Measurements from ENCODE around the gene SOWAHA. TPM values are rescaled to one million over a fixed set of nuclear protein-coding genes. Genes with fewer than 3 reads are reported as not detected.

The SOWAHA gene
- 100 to 1,000 TPM in 2 of 4 donors, 10 to 100 TPM in 2; 13.2 to 128 (median 97.5) TPM for total RNA-seq

- no peaks in the 10 kb centered on the region for H3K27me3 ChIP-seq
- peaks cover 0 to 14% (median 6%) of the 10 kb centered on the region in 4 donors for H3K4me1 ChIP-seq
- peak within 1 kb of the TSS; percentile 48 to 77 (median 58) for H3K4me3 ChIP-seq
- no peaks in the 10 kb centered on the region for H3K9me3 ChIP-seq
- H3K27ac ChIP-seq = peak within 1 kb of the TSS in 3 of 4 donors; percentile 86 to 95 (median 93)
- no peaks in the 10 kb centered on the region for H3K36me3 ChIP-seq
- TF ChIP-seq POLR2A (IDR thresholded peaks at IDR 0.05) = peak in 1 of 2 donors; percentile 82
- TF ChIP-seq CTCF (IDR thresholded peaks at IDR 0.05) = no peak
- DNase-seq = peak in 2 of 3 donors; percentile 73 to 85
Observed at GRCh38 chr5:132812781-132813598, at the start of gene SOWAHA. TSS of gene SOWAHA (plus strand) at chr5:132813302. CDS start at chr5:132813622, 320 bp downstream.

- H3K4me1 ChIP-seq = peaks cover 0 to 8% (median 0%) of the 10 kb centered on the region in 4 donors
- peak in 1 of 3 donors; percentile 32 for DNase-seq
- no peaks in the 10 kb centered on the region for H3K27me3 ChIP-seq
- H3K36me3 ChIP-seq = peaks cover 0 to 63% (median 0%) of the 10 kb centered on the region in 3 donors
- H3K4me3 ChIP-seq = no peak overlapping the region
- H3K9me3 ChIP-seq = no peaks in the 10 kb centered on the region
- no peak for TF ChIP-seq CTCF (IDR thresholded peaks at IDR 0.05)
- TF ChIP-seq POLR2A (IDR thresholded peaks at IDR 0.05) = no peak
- H3K27ac ChIP-seq = no peak overlapping the region
Observed at GRCh38 chr5:132764051-132764450, 49.1 kb upstream of the SOWAHA start.

GRCh38 chr5:132764671-132765238 is 48.3 kb upstream of the SOWAHA start:
- Histone ChIP-seq H3K4me1 (peaks cover 0 to 8% (median 0%) of the 10 kb centered on the region in 4 donors), H3K4me3 (no peak overlapping the region), H3K9me3 (no peaks in the 10 kb centered on the region), H3K27me3 (no peaks in the 10 kb centered on the region), H3K36me3 (peaks cover 0 to 56% (median 0%) of the 10 kb centered on the region in 3 donors), H3K27ac (no peak overlapping the region)
- peak in 1 of 3 donors; percentile 40 for DNase-seq
- TF ChIP-seq POLR2A (IDR thresholded peaks at IDR 0.05) (no peak), CTCF (IDR thresholded peaks at IDR 0.05) (no peak)

- Histone ChIP-seq H3K27ac (no peak overlapping the region), H3K4me3 (no peak overlapping the region), H3K9me3 (no peaks in the 10 kb centered on the region), H3K36me3 (peaks cover 0 to 49% (median 0%) of the 10 kb centered on the region in 3 donors), H3K27me3 (no peaks in the 10 kb centered on the region), H3K4me1 (peaks cover 0 to 8% (median 0%) of the 10 kb centered on the region in 4 donors)
- DNase-seq = peak in 1 of 3 donors; percentile 38
- TF ChIP-seq CTCF (IDR thresholded peaks at IDR 0.05) = no peak
- TF ChIP-seq POLR2A (IDR thresholded peaks at IDR 0.05) = no peak
Observed at GRCh38 chr5:132765311-132766019, 47.6 kb upstream of the SOWAHA start.

GRCh38 chr5:132766020-132766805 is 46.9 kb upstream of the SOWAHA start:
- H3K9me3 ChIP-seq = no peaks in the 10 kb centered on the region
- DNase-seq = peak in 1 of 3 donors; percentile 43
- H3K4me1 ChIP-seq = peaks cover 0 to 10% (median 0%) of the 10 kb centered on the region in 4 donors
- H3K36me3 ChIP-seq = peaks cover 0 to 42% (median 0%) of the 10 kb centered on the region in 3 donors
- H3K27me3 ChIP-seq = no peaks in the 10 kb centered on the region
- no peak overlapping the region for H3K27ac ChIP-seq
- no peak for TF ChIP-seq POLR2A (IDR thresholded peaks at IDR 0.05)
- no peak for TF ChIP-seq CTCF (IDR thresholded peaks at IDR 0.05)
- H3K4me3 ChIP-seq = no peak overlapping the region
